ENCODE measurements around the gene PARP4.
"Not testable (repeated sequence)": the region's sequence is repeated elsewhere in the genome, so short reads cannot be mapped to it uniquely, and the experiment has no call there.

PARP4 gene

DNA sequence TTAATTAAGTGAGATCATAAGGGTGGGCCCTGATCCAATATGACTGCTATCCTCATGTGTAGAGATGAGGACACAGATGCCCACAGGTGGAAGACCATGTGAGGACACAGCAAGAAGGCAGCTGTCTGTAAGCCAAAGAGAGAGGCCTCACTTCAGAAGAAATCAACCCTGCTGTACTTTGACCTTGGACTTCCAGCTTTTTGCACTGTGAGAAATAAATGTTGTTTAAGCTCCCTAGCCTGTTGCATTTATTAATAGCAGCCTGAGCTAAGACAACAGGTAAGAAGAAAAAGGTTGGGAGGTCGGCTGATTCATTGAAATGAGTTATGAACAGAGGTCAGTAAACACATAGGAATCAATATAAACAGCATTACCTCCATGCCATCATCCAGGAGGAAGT is 14.8 kb downstream of the PARP4 start:
- Histone ChIP-seq H4K20me1 (ENCODE audit: low read depth, low read length) (no peaks in the 10 kb centered on the region), H3F3A (ENCODE audit: insufficient read depth) (no peaks in the 10 kb centered on the region; the same call in 1 of the 2 replicates), H3K9me3 (ENCODE audit: insufficient read depth, low read length) (no peaks in the 10 kb centered on the region), H3K9ac (ENCODE audit: low read length) (no peak overlapping the region), H3K9me2 (replicated peaks; ENCODE audit: insufficient read depth, low read length) (no peaks in the 10 kb centered on the region), H3K36me3 (ENCODE audit: low read length) (peaks cover 15% of the 10 kb centered on the region; the same call in 1 of the 2 replicates), H3K4me2 (ENCODE audit: low read depth, low read length, poor library complexity, severe bottlenecking) (no peak overlapping the region), H3K27me3 (ENCODE audit: low read length) (no peaks in the 10 kb centered on the region), H3K4me3 (ENCODE audit: insufficient read depth, low read length, poor library complexity, severe bottlenecking) (no peak overlapping the region), H3K79me2 (ENCODE audit: insufficient read depth, low read length) (0 out of 2 replicates have a peak, but pooled peaks cover 2% of the 10 kb centered on the region), H3K27ac (ENCODE audit: low read depth, low read length) (no peak overlapping the region), H2AFZ (ENCODE audit: low read depth, low read length, severe bottlenecking) (no peak overlapping the region)
- TF ChIP-seq, protein P1, sequence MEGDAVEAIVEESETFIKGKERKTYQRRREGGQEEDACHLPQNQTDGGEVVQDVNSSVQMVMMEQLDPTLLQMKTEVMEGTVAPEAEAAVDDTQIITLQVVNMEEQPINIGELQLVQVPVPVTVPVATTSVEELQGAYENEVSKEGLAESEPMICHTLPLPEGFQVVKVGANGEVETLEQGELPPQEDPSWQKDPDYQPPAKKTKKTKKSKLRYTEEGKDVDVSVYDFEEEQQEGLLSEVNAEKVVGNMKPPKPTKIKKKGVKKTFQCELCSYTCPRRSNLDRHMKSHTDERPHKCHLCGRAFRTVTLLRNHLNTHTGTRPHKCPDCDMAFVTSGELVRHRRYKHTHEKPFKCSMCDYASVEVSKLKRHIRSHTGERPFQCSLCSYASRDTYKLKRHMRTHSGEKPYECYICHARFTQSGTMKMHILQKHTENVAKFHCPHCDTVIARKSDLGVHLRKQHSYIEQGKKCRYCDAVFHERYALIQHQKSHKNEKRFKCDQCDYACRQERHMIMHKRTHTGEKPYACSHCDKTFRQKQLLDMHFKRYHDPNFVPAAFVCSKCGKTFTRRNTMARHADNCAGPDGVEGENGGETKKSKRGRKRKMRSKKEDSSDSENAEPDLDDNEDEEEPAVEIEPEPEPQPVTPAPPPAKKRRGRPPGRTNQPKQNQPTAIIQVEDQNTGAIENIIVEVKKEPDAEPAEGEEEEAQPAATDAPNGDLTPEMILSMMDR (IDR thresholded peaks at IDR 0.05; ENCODE audit: insufficient read depth, low read length, poor library complexity, severe bottlenecking), result no peak
- TF ChIP-seq EZH2phosphoT487 (conservative IDR thresholded peaks at IDR 0.05; ENCODE audit: low read length), result no peak

DNA sequence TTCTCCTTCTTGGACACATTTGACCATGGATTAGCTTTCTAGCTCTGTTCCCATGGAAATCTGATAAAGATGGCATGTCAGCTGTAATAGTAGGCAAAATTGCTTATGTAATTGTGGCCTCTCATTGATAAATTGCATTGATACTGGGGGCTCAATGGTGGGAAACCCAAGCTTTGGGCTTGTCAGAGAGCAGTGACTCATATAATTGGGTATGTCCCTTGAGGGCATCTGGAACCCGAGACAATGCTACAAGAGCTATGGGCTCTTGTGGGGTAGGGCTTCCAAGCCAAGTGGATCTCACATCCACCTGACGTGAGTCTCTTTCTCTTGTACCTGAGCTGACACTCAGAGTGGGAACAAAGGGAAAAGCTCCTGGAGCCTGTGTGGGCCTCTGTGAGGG is 16.3 kb downstream of the PARP4 start:
- not testable (repeated sequence) for H3K9me2 ChIP-seq (replicated peaks; ENCODE audit: insufficient read depth, low read length); H3F3A ChIP-seq (ENCODE audit: insufficient read depth); H3K79me2 ChIP-seq (ENCODE audit: insufficient read depth, low read length); H3K4me3 ChIP-seq (ENCODE audit: insufficient read depth, low read length, poor library complexity, severe bottlenecking); H4K20me1 ChIP-seq (ENCODE audit: low read depth, low read length); H3K27me3 ChIP-seq (ENCODE audit: low read length); H3K27ac ChIP-seq (ENCODE audit: low read depth, low read length); H3K9me3 ChIP-seq (ENCODE audit: insufficient read depth, low read length); H3K4me2 ChIP-seq (ENCODE audit: low read depth, low read length, poor library complexity, severe bottlenecking); H2AFZ ChIP-seq (ENCODE audit: low read depth, low read length, severe bottlenecking); H3K9ac ChIP-seq (ENCODE audit: low read length)
- H3K36me3 ChIP-seq (ENCODE audit: low read length), result peaks cover 11% of the 10 kb centered on the region; the same call in 1 of the 2 replicates

DNA sequence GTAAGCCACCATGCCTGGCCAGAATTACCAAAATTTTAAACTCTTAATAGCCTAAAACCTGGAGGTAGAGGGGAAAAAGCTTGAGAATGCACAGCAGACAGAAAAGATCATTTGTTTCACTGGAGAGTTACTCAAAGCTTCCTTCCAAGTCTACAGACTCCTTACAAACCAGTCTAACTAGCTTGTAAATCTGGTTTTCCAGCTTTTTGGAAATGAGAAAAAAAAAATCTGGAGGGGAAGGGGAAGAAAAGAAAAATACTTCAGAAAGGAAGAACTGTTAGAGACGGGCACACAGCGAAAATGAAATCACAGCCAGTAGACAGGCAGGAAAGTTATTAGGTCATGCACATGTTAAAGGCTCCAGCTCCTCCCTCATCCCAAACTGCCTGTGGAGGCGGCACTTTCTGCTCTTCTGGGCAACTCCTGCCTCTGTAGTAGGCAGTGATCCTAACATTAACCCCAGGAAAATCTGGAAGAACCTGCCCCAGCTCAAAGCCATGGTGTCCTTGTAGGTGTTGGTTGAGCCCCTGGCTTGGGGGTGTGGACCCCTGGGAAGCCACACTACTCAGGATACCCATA is 17.3 kb downstream of the PARP4 start:
- no peak overlapping the region for H3K4me3 ChIP-seq (ENCODE audit: insufficient read depth, low read length, poor library complexity, severe bottlenecking)
- no peaks in the 10 kb centered on the region for H3K79me2 ChIP-seq (ENCODE audit: insufficient read depth, low read length)
- TF ChIP-seq EZH2phosphoT487 (conservative IDR thresholded peaks at IDR 0.05; ENCODE audit: low read length), result no peak
- TF ChIP-seq, protein P1 (IDR thresholded peaks at IDR 0.05; ENCODE audit: insufficient read depth, low read length, poor library complexity, severe bottlenecking), result no peak
- no peaks in the 10 kb centered on the region for H3F3A ChIP-seq (ENCODE audit: insufficient read depth)
- no peaks in the 10 kb centered on the region for H3K9me3 ChIP-seq (ENCODE audit: insufficient read depth, low read length)
- no peak overlapping the region for H3K27ac ChIP-seq (ENCODE audit: low read depth, low read length)
- no peak overlapping the region for H3K9ac ChIP-seq (ENCODE audit: low read length)
- H3K36me3 ChIP-seq (ENCODE audit: low read length), result peaks cover 8% of the 10 kb centered on the region; the same call in 1 of the 2 replicates
- no peaks in the 10 kb centered on the region for H3K27me3 ChIP-seq (ENCODE audit: low read length)
- H3K9me2 ChIP-seq (replicated peaks; ENCODE audit: insufficient read depth, low read length), result no peaks in the 10 kb centered on the region
- no peak overlapping the region for H2AFZ ChIP-seq (ENCODE audit: low read depth, low read length, severe bottlenecking)
- no peak overlapping the region for H3K4me2 ChIP-seq (ENCODE audit: low read depth, low read length, poor library complexity, severe bottlenecking)
- no peaks in the 10 kb centered on the region for H4K20me1 ChIP-seq (ENCODE audit: low read depth, low read length)

DNA sequence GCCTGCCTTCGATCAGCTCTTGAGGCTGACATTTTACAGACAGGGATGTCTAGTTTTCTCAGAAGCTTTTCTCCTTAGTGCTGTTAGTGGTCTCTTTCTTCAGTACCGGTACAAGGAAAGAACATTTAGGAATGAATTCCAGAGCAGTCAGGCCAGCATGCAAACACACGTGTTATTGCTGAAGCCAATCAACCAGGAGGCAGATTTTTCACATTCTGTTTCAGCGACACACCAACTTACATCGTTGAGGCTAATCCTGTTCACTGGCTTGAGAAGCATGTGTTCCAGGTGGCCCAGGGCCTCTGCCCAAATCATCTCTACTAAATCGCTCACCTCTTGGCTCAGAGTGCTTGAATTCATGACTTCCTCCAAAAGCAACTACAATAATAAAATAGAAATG is 19.2 kb downstream of the PARP4 start:
- H3K36me3 ChIP-seq (ENCODE audit: low read length), result peaks cover 18% of the 10 kb centered on the region; the same call in 1 of the 2 replicates
- TF ChIP-seq, protein P1 (IDR thresholded peaks at IDR 0.05; ENCODE audit: insufficient read depth, low read length, poor library complexity, severe bottlenecking), result no peak
- TF ChIP-seq EZH2phosphoT487 (conservative IDR thresholded peaks at IDR 0.05; ENCODE audit: low read length), result no peak
- no peaks in the 10 kb centered on the region for H3F3A ChIP-seq (ENCODE audit: insufficient read depth)
- no peaks in the 10 kb centered on the region for H3K79me2 ChIP-seq (ENCODE audit: insufficient read depth, low read length)
- no peaks in the 10 kb centered on the region for H3K27me3 ChIP-seq (ENCODE audit: low read length)
- H2AFZ ChIP-seq (ENCODE audit: low read depth, low read length, severe bottlenecking), result no peak overlapping the region
- H3K27ac ChIP-seq (ENCODE audit: low read depth, low read length), result no peak overlapping the region
- H3K4me2 ChIP-seq (ENCODE audit: low read depth, low read length, poor library complexity, severe bottlenecking), result no peak overlapping the region
- no peaks in the 10 kb centered on the region for H3K9me2 ChIP-seq (replicated peaks; ENCODE audit: insufficient read depth, low read length)
- no peaks in the 10 kb centered on the region for H4K20me1 ChIP-seq (ENCODE audit: low read depth, low read length)
- no peak overlapping the region for H3K4me3 ChIP-seq (ENCODE audit: insufficient read depth, low read length, poor library complexity, severe bottlenecking)
- H3K9me3 ChIP-seq (ENCODE audit: insufficient read depth, low read length), result no peaks in the 10 kb centered on the region
- no peak overlapping the region for H3K9ac ChIP-seq (ENCODE audit: low read length)
